Fibroblast of upper back skin (primary cell): ENCODE measurements around the gene RPTOR.
"Not testable (repeated sequence)": the region's sequence is repeated elsewhere in the genome, so short reads cannot be mapped to it uniquely, and the experiment has no call there.

ENCODE experiments used
- DNase-seq: peaks from one replicate; pipeline ENCODE4 v3.0.0-alpha.2; 2013

Gene RPTOR

DNA sequence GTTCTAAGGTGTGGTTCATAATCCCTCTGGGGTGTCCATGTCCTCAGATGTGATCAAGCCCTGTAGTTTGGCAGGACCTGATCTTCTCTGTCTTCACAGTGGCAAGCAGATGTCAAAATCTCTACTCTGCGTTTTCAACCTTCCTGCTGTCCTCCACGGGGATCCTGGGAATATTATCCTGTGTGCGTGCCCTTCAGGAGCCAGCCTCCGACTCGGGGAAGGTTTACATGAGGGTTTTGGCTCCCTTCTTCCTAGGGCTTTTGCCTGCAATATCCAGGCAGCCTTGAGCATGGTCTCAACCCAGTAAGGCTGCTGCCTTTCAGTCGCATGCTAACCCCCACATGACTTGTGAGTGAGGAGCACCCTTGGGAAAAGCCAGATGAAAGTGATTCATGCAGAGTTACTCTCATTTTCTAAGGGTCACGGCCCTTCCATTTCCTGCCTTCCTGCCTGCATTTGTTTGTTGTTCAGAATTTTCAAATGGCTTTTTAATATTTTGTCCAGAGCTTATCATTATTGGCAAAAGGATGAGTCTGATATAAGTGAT lies 244.8 kb downstream of the RPTOR start:
- DNase-seq, result peak; percentile 88

DNA sequence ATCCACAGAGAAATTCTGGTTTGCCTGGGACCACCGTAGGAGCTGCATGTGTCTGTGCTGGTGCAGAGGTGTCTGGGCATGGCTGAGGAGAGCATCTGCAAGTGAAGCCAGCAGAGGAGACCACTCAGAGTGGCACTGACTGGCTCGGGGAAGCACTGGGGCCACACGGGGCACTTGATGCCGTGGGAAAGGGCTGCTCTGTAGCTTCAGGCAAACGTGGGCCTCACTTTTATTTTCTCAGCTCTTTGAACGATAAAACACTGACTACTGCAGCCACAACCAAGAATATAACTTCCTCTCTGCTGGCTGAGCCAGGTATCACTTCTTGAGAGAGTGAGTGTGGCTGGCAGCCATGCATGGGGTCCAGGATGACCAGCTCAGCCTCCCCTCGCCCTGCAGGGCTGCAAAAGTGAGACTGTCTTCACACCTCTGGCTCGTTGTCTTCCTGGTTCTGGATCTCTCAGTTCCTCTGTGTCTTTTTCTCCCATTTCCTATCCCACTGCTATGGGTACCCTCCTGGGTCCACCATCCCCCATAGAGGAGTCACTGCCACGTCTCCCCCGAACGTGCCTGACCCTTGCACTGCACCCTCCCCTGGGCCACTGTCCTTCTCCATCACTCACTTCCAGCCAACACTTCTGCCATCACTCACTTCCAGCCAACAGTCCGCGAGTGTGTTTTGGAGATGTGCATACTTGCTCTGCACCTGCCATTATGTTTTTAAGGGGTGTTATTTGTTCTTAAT lies 245.6 kb downstream of the RPTOR start:
- no peak for DNase-seq

DNA sequence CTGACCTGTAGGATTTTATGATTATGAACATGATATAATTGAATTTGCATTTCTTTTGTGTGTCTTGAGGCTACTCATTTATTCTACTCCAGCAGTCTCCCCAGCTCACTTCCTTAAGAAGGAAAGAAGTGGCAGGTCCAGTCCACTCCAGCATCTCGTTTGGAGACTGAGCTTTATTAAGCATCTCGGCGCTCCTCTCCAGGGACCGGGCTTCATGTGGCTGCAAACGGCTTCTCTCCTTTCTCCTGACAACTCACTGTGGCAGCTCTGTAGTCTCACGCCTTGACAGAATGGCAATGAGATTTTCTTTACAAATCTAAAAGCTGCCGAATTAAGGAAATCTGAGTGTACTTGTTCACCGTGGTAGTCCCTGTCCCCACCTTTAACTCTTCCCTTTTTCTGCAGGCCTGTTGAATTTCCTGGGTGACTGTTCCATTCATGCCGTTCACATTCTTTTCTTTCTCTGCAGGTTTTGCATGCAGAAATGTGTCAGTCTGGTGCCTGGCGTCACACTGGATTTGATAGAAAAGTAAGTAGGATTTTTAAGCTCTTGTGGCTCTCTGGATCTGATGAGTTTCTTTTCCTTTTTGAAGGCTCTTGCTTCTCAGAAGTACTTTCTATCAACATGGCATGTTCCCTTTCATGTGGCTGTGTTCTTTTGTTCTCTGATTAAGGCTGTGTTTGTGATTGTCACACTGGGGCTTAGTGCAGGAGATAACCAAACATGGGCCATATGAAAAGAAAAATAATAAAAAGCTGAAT lies 246.5 kb downstream of the RPTOR start:
- no peak for DNase-seq

DNA sequence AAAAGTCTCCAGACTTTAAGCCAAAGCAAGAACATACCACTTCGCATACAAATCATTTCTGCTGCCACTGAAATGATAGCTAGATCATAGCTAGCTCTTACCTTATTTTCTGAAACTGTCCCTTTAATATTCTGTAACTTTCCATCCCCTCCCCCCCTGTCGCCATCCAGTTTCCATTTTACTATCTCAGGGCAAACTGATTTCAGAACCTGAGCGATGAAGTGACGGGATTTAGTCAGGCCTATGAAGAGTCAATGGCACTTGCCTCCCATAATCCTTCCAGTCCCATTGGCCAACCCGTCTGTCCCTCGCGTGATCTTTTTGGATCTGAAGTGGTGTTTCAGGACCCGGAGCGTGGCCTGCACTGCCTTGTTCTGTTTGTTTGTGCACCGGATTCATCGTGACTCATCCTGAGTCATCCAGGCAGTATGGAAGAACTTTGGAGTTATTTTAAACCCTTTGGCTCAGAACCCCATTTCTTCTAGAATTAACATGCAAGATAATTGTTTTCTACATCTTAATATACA lies 247.2 kb downstream of the RPTOR start:
- peak; percentile 88 for DNase-seq

DNA sequence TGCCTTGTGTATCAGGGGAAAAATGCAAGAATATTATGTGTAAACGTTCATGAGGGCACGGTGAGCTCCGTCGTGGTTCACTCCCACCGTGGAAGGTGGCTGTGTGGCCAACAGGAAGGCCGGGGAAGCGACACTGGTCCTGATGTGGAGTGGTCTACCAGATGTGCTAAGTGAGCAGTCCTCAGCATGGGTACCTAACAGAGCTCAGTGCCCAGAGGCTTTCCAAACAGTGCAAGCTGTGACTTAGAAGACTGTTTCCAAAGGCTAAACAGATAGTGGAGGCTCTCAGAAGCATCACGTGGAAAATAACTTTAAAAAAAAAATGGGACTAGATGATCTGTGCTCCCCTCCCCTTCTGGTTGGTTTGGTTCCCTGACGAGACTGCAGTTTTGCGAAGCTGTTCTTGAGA lies 247.7 kb downstream of the RPTOR start:
- DNase-seq, result no peak

DNA sequence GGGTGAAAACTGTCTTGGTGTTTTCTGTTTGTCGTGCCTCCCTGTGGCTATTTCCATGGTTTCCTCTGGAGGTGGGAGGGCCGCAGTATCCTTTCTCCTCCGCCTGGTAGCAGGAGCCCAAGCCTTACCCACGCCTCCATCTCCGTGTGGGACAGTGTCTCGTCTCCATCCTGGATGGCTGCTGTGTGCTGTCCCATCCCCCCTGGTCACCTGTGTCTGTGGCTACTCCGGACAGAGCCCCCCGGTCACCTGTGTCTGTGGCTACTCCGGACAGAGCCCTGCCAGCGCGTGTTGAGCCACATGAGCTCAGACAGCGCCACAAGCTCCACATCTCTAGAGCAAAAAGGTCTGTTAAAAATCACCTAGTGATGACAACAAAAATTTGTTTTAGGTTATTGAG lies 248.8 kb downstream of the RPTOR start:
- no peak for DNase-seq

DNA sequence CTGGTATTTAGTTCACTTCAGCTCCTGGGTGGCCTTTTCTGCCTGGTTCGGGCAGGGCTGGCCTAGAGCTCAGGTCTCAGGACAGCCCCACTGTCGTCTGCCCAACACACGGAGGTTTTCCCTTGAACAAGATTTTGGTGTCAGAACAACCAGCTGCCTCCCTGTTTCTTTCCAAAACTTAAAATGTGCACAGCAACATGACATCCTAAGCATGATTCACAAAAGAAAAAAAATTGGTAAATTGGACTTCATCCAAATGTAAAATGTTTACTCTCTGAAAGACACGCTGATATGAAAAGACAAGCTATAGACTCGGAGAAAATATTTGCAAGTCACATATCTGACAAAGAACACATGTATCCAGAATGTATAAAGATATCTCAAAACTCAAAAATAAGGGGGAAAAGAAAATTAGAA lies 249.2 kb downstream of the RPTOR start:
- DNase-seq, result no peak

DNA sequence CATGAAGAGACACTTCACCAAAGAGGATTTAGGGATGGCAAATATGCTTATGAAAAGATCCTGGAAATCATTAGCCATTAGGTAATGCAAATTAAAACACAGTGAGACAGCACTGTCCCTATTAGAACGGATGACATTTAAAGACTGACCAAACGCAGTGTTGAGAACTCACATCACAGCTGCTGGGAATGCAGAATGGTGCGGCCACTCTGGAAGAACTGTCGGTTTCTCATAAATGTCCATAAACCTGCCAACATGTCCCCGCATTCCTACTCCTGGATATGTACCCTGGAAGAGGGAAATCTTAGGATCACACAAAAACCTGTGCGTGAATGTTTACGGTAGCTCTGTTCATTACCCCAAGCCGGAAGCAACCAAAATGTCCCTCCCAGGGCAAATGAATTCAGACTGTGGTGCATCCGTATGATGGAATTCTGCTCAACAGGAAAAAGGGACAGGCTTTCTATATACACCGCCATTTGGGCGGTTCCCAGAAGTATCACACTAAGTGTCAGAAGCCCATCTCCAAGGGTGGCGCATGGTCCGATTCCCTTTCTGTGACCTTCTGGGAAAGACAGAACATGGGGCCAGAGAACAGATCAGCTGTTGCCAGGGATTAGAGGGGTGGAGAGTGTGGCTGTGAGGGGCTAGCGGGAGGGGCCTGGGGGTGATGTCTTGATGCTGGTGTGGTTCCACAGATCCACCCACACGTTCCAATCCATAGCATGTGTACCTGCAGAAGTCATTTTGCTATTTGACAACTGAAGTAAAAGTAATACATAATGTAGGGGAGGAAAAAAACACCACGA lies 249.8 kb downstream of the RPTOR start:
- DNase-seq, result no peak

DNA sequence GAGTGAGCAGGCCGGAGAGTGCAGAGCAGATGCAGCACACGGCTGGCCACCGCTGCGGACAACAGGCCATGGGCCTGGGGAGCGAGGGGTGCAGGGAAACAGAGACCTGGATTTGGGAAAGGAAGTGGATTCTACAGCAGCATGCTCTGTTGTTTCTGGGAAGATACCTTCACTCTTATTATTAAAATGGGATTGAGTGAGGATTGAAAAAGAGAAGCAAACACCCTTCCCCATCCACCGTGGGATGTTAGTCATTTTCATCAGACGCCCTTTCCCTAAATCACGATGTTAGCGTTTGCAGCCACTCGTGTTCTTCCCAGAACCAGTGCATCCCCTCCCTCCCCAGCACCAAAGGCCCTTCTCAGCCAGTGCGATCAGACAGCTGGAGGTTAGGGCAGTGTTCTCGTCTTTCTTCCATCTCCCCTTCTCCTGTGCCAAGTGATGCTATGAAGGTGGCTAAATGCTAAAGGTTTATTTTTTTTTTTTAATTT lies 250.5 kb downstream of the RPTOR start:
- no peak for DNase-seq

DNA sequence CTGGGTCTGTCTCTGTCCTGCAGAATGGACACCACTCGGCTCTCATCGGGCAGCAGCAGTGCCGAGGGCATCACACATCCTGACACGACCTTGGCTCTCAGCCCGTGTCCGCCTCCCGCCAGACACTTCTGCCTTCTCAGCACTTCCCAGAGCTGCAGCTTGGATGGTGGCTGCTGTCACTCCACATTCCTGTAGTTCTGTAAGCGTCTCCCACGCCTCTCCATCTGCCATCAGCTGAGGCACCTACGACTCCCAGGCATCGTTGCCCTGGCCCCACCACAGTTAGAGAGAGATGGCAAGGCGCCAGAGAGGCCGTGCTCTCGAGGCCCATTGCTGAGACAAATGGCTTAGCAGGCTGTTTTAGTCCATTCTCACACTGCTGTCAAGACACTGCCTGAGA lies 251.1 kb downstream of the RPTOR start:
- DNase-seq, result no peak

DNA sequence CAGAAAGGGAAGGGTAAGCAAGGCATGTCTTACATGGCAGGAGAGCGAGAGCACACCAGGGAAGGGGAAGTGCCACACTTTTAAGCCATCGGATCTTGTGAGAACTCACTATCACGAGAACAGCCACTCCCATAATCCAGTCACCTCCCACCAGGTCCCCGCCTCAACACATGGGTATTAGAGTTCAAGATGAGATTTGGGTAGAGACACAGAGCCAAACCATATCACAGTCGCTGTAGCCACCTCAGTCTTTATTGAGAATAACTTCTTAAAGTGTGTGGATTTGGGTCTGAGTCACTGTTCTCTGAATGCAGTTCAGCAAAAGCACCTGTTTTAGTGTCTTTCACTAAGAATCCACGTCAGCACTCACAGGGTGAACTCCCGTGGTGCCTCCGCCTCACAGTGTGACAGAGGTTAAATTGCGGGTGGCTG lies 251.8 kb downstream of the RPTOR start:
- DNase-seq, result no peak

DNA sequence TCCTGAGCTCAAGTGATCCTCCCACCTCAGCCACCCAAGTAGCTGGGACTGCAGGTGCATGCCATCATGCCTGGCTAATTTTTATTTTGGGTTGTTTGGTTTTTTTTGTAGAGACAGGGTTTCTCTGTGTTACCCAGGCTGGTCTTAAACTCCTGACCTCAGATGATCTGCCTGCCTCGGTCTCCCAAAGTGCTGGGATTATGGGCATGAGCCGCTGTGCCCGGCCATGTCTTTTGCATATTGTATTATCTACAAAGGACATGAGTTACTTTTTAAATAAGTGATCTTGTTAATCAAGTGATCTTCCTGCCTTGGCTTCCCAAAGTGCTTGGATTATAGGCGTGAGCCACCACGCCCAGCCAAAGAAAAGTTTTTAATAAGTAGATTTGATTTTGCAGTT lies 252.6 kb downstream of the RPTOR start:
- not testable (repeated sequence) for DNase-seq

DNA sequence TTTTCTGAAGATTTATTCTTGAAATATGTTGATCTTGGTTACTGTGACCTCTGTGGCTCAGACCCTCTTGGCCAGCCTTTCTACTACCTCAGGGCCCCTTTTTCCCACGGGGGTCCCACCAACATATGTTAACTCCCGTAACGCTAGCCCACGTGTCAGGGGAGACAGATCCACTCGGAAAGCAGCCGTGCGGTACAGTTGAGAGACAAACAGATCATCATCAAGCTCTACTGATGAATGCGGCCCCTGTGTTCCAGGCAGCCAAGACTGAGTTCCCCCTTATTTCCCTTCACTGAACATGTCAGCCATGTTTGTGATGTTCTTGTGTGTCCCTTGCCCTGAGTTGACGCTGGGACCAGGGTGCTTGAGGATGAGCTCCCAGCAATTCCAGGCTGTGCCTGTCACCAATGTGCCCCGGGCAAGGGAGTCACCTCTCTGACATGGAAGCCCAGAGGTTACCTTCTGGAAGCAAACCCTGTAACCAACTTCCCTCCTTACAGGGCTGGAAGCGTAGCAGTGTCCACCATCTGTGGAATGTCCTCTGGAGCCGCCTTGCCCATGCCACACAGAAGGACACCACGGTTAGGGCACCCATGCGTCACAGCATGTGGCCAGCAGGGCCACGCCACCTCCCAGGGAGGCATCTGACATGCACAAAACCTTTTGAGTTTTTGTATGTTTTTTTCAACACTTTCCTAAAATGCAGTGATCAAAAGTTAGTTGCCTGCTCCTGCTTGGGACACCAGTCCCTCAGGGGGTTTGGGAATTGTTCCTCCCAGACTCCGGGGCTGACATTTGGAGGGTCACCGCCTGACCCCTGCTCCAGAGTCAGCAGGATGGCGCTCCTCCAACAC lies 253.3 kb downstream of the RPTOR start:
- no peak for DNase-seq

DNA sequence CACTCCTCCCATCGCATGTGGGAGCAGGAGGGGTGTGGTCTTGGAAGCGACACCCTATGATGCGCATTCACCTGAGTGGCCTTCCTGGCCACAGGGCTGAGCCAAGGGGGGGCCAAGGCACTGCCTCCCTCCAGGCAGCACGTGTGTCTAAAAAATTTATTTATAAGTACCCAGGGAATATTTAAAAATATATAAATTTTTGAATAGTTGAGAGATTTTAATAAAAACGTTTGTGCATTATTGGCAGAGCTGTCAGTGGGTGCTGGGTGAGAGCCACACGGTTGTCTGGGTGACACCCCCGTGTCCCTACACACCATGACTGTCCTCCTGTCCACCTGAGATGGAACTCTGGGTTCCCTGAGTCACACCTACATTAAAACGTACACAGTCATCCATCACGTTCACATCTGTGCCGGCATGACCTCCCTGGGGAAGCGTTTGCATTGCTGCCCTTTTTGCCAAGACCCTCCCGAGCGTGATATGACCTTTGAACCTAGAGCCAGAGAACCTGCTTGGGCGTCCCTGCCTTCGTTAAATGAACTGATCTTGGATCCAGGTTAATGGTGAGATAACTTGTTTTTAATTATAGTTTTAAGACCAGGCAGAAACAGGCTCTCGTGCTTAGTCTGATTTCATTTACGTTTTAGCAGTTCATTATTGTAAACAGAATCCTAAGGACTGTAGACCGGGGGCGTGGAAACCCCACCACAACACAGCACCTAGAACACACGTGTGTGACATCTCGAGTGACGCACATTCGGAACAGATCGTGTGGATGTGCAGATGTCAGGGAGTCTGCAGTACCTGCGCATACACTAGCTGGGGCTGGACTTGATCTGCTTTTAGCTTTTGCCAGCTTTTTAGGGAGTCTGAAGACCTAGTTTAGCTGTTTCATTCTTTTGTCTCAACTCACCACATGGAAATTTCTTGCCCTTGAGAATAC lies 254.2 kb downstream of the RPTOR start:
- no peak for DNase-seq

DNA sequence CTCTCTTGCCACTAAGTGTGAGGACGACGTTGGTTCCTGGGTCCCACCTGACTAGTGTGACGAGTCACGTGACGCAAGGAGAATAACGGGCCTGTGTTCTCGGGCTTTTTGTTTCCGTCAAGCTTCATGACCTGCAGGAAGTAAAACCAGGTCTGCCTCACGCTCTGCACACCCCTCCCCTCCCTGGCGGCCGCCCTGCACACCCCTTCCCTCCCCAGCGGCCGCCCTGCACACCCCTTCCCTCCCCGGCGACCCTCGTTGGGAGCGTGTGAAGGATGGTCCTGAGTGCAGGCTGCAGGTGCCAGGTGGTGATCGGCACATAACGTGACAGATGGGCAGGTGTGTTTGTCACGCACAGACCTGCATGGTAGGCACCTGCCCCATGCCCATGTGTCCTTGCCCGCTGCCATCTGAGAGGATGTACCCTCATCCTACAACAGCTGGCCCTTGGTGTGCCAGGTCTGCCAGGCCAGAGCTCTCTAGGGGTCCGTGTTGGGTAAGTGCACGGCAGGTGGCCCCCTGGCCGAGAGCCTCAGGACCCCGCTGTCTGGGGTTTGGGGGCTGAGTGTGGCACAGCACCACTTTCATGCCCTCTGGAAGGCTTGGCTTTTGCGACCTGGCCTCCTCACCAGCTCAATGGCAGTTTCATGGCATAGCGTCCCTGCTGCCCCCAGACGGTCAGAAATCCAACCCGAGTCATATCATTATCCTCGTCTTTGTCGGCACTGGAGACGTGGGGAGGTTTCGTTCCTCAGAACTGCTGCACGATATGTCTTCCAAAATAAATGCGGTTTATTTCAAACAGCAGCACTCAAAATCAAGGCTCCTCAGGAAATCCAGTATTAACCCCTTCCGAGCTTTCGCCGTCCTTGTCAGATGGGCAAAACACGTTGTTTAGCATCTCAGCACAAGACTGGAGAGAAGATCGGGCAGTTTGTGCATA lies 255.2 kb downstream of the RPTOR start:
- DNase-seq, result no peak

DNA sequence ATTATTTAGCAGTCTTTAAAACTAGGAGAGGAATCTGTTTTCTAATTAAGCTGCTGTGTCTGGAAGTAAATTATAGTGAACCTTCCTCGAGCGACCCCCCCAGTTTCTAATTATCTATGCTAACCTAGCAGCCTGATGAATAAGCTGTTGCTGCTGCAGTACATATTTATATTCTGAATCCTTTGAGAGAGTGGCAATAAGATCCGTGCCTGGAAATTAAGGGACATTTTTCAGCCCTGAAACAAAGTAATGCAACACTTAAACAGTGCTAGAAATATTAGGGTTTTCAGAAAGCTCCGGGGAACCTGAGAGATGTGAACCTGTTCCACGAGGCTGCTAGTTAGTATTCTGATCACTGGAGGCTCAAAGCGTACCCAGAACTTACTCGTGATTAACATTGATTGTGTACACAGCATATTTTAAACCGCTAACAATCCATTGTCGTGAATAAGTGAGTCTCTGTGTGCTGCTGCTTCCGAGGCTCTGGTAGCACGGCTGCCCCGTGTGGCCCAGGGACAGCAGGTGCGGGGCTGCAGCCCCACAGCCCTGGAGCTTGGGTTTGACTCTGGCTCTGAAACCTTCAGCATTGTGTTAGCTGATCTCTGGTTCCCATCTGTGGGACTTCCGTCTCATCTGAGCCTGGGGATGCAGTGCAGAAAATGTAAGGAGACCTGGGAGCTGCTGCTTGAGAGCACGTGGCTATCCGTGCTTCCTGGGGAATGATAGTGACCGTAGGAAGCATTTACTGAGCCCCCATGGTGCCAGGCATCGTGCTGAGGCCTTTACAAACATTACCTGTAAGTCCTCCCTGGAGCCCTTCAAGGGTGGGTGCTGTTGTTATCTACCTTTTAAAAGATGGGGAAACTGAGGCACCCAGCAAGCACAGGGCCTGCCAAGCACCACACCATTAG lies 256.1 kb downstream of the RPTOR start:
- no peak for DNase-seq

DNA sequence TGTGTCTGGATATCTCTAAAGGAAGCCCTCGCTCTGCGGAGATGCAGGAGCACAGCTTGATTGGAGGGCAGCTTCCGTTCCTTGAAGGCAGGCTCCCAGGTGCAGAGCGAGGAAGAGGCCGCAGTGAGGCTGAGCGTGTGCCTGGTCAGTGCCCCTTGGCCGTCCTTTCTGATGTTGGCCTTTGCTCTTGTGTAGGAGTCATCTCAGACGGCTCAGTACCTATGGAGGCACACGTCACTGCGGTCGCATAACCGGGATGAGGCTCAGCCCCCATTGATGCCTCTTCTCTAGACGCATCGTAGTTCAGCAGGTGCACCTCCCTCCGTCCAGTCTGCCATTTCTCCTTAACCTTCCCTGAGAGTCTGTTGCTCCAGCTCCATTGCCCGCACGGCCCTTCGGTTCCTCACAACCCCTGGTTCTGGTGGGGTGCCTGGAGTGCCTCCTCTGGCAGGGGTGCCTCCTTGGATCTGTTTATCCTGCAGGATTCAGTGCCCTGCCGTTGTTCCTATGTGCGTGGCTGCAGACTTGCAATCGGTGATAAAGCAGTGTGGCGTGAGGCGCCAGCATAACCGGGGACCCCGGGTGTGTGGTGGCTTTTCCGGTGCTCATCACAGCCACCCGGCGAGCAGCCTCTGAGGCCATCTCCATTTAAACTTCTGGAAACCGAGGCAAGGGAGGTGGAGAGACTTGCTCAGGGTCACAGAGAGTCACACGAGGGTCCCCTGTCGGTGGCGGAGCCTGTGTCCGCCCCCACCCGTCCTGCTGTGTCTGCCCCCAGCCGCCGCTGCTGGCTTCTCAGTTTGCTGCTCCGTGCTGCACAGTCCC lies 258.2 kb downstream of the RPTOR start:
- no peak for DNase-seq
